Activated CD4-positive, alpha-beta T cell treated with anti-CD3 and anti-CD28 coated beads, Interleukin-2, amount 50 U/mL, for 1 hour (primary cell): ENCODE results near the gene AFF2.

Source experiments
- DNase-seq: peaks from one replicate; pipeline ENCODE4 v3.0.0-alpha.2; 2020

Gene AFF2

GRCh38 chrX:148537556-148538182, 37.3 kb downstream of the AFF2 start:
- no peak for DNase-seq

GRCh38 chrX:148538582-148538981, 38.2 kb downstream of the AFF2 start:
- DNase-seq: no peak

DNA sequence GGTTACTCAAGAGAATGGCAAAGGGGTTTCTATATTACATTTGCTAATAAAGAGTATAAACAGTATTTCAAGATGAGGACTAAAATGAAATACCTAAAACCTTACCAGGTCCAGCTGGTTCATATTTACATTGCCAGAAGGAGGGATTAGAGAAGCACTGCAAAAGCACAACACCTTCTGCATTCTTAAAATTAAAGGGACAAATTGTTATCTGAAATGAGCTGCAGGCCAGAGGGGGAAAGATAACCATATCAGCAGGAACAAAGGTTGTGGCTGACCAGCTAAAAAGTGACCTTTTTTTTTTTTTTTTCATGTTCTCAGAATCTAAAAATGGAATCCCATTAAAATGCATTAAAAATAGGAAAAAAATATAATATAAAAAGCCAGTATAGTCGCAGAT, 39.7 kb downstream of the AFF2 start:
- DNase-seq: no peak

DNA sequence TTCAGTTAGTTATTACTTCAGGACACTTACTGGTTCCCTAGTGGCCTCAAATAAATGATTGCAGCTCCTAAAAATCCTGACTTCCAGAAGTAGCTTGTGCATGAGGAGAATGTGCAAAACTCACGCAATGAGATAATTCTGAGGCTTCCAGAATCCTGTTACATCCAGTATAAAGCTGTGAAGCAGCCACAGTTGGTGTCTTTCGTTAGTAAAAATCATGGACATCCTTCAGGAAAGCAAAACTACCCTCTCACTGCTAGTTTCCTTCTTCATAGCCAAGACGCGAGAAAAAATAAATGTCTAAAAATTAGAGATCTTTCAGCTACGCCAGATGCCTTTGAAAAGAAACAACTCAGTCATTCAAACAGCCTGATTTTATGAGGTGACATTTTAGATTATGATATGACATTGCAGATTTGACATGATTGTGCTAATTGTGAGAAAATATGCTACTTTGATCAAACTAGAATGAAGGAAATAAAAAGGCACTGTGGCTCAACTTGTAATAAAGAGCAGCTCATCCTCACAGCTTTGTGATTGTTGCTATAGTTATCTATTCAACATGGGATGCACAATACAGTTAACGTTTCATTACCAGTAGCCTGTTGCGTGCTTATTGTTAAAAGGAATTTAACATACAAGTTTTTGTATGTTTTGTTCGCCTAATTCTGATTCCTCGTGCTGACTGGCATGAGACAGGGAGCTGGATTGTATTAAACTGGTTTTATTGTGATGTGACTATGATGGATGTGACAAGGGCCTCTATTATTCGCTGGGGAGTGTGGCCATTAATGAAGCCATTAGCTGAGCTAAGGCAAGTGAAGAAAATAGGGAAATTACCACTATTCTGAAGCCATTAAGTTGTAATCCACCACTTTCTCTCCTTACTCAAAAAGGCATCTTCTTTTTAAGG, 40.5 kb downstream of the AFF2 start:
- no peak for DNase-seq

- DNase-seq: no peak
These were observed 41.1 kb downstream of the AFF2 start for GRCh38 chrX:148541584-148541940.

- no peak for DNase-seq
These were observed 42.3 kb downstream of the AFF2 start for GRCh38 chrX:148542481-148543255.

- no peak for DNase-seq
These were observed 52.4 kb downstream of the AFF2 start for GRCh38 chrX:148552775-148553174.

DNA sequence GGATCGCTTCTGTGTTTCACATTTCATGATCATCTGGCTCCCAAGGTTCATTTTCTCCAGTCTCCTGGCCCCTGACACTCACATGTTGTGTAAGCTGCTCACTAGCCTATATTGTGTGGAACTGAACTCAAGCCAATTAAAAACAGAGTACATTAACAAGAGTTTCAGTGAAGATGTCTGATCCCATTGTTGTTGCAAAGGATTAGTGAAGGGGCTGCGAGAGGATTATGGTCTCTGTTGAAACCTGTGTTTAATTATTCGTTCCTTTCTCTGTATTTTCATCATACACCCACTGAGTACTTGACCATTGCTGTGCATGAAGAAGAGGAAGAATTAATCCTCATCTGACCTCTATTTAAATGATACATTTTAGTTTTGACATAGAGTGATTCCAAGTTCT, 54.7 kb downstream of the AFF2 start:
- DNase-seq: no peak

DNA sequence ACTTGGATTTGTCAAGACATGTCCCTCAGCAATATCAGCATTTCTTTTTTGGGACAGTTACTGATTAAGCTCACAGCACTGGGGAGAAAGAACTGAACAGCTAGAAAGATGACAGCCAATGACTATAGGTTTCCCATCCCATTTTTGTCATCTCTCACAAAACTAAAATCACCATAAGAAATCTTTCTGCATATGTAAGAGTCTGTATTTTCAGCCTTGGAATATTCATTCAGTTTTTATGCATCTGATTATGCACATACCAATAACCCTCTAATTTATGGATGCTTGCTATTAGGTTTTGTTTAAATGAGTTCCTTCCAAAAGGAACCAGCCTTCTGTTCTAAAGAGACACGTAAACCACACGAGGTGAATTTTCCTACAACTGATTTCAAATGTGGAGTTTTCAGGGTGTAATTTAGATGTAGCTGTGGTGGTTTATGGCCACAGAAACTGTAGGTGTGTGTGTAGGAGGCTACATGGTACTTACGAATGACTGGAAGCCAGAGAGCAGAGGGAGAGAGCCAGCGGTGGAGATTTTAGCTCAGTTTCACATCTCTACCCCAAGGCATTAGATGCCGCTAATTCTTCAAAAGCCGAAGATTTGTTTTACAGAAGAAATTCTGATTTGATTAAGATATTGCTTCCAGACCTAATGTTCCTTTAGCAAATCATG, 55.3 kb downstream of the AFF2 start:
- no peak for DNase-seq

DNA sequence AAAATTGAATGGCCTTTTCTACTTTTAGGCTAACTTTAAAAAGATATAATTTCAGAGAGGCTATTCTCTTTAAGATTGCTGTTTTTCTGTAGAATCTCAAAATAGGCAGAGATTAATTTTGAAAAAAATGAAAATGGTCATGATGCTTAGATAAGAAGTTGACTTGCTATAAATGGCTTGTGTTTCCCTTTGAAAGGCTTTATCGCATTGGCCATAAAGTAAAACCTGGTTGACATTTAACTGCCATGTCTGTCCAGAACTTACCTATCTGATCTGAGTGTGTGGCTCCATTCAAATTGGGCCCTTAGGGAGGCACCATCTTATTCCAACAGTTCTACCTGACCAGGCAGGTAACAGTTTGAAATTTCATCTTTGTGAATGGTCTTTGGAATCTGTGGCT, 56.1 kb downstream of the AFF2 start:
- no peak for DNase-seq

DNA sequence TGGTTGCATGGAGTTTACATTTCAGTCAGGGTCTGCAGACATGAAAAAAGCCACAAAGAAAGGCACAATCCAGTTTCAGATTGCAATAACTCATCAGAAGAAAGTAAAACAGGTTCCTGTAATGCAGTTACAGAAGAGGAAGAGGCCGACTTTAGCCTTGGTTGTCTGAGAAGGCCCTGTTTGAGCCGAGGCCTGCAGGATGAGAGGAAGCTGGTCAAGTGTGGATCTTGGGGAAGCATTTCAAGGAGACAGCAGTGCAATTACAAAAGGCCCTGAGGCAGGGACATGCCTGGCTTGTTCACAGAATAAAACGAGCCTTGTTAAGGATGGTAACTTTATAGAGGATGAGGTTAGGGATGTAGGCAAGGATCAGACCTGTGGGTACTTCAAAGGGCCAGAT, 62.4 kb downstream of the AFF2 start:
- no peak for DNase-seq

GRCh38 chrX:148567229-148567628, 66.8 kb downstream of the AFF2 start:
- no peak for DNase-seq

- no peak for DNase-seq
These were observed 67.4 kb downstream of the AFF2 start for GRCh38 chrX:148567779-148568178.

GRCh38 chrX:148568763-148569162, 68.3 kb downstream of the AFF2 start:
- DNase-seq: no peak

GRCh38 chrX:148572337-148572736, 71.9 kb downstream of the AFF2 start:
- DNase-seq: no peak

GRCh38 chrX:148573119-148573518, 72.7 kb downstream of the AFF2 start:
- DNase-seq: no peak

GRCh38 chrX:148574237-148574973, 74.0 kb downstream of the AFF2 start:
- DNase-seq: no peak

GRCh38 chrX:148576396-148576795, 76.0 kb downstream of the AFF2 start:
- no peak for DNase-seq

GRCh38 chrX:148577741-148578140, 77.3 kb downstream of the AFF2 start:
- no peak for DNase-seq

GRCh38 chrX:148580016-148580415, 79.6 kb downstream of the AFF2 start:
- DNase-seq: no peak

- no peak for DNase-seq
These were observed 81.9 kb downstream of the AFF2 start for GRCh38 chrX:148582353-148582752.

DNA sequence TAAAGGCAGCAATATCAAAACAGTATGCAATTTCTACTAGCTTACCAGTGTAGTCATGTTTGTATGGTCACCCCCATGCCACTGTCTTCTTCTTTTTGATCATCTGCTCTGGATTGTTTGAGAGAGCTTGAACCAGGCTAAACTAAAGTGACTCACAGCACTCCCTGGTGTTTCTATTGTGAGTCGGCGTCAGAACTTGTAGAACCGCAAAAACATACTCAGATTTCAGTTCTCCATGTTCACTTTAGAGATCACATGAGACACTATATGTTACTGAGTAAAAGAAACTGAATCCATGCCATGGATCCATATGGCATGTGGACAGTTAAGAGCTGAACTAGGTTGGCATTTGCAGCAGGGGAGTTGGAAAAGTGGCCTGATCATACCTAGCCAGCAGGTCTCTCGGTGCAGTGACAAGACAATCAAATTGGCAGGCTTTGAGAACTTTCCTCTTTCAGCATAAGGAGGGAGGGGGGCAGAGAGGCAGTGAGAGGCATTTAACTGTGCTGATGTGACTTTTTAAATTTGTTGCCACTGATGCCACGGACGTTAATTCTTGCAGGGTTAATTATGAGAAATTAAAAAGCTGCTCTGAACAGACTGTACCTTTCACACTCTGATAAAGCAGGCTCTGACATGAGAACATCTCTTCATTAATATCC, 88.4 kb downstream of the AFF2 start:
- no peak for DNase-seq
